HEK293 (cell line): Measurements from ENCODE around the gene DCHS2.

Experiments used
- CTCF ChIP-seq: fragments of 450-650 bp; formaldehyde crosslinking; IDR thresholded peaks from 2 replicates; pipeline ENCODE4 v1.5.1; 2016; ENCODE audit warnings: missing biosample characterization, missing genetic modification characterization
- TCF7L2 ChIP-seq: IDR thresholded peaks from 2 replicates; pipeline ENCODE4 v1.6.1; 2011; ENCODE audit warnings: low read depth, mild to moderate bottlenecking, inconsistent platforms, low read length, moderate library complexity, borderline replicate concordance
- ZNF114 ChIP-seq: fragments of 450-650 bp; formaldehyde crosslinking; IDR thresholded peaks from 2 replicates; pipeline ENCODE4 v1.5.0; 2017; ENCODE audit warnings: missing biosample characterization, missing genetic modification characterization
- ZNF138 ChIP-seq: fragments of 450-650 bp; formaldehyde crosslinking; IDR thresholded peaks from 2 replicates; pipeline ENCODE4 v1.5.1; 2016; ENCODE audit warnings: missing biosample characterization, missing genetic modification characterization, borderline replicate concordance
- ZNF623 ChIP-seq: fragments of 450-650 bp; formaldehyde crosslinking; IDR thresholded peaks from 2 replicates; pipeline ENCODE4 v1.5.1; 2016; ENCODE audit warnings: missing biosample characterization, missing genetic modification characterization
- ZNF76 ChIP-seq: fragments of 450-650 bp; formaldehyde crosslinking; IDR thresholded peaks from 2 replicates; pipeline ENCODE4; 2016; ENCODE audit warnings: low read depth, missing biosample characterization, missing genetic modification characterization, borderline replicate concordance

- no peak for TF ChIP-seq CTCF (tag by site-specific recombination)
- TF ChIP-seq ZNF114 = no peak
- no peak for TF ChIP-seq ZNF76
- no peak for TF ChIP-seq ZNF138
- TF ChIP-seq ZNF623 (tag by site-specific recombination) = no peak
- TF ChIP-seq TCF7L2 = no peak
These were observed 13.1 kb downstream of the DCHS2 start for GRCh38 chr4:154478547-154478946.
